GM12801 (cell line): ENCODE data around the gene MED13.
A peak's percentile ranks its signal among the peaks of the same experiment; 100 is the strongest.

ENCODE experiments used
- CTCF ChIP-seq: IDR thresholded peaks from one replicate; pipeline ENCODE4 v1.5.1; 2011; ENCODE audit warnings: control low read depth; ENCODE audit not compliant: insufficient read length; ENCODE audit errors: extremely low read depth

The MED13 gene

GRCh38 chr17:62064791-62065563 lies at the start of gene MED13:
Gene MED13, minus strand, starts transcription at chr17:62065278. Its CDS starts 73 bp downstream, at chr17:62065205.
- TF ChIP-seq CTCF, result no peak

GRCh38 chr17:62112229-62112628 lies 47.2 kb upstream of the MED13 start:
- no peak for TF ChIP-seq CTCF

- no peak for TF ChIP-seq CTCF
These were observed 46.6 kb upstream of the MED13 start for GRCh38 chr17:62111562-62112171.

- no peak for TF ChIP-seq CTCF
These were observed 45.9 kb upstream of the MED13 start for GRCh38 chr17:62110923-62111484.

DNA sequence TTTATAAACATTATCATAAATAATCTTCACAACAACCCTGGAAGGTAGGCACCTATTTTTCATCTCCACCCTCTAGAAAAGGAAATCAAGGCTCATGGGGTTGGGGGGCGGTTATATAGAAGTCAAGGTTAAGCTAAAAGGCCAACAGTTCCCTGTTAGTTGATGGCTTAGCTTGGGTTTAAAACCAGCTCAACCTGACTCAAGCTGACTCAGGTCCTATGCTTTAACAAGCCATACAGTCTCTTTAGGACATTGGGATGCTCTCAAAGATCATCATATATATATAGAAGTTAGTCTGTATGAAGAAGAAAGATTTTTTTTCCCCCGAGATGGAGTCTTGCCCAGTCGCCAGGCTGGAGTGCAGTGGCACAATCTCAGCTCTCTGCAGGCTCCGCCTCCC lies 44.8 kb upstream of the MED13 start:
- no peak for TF ChIP-seq CTCF

DNA sequence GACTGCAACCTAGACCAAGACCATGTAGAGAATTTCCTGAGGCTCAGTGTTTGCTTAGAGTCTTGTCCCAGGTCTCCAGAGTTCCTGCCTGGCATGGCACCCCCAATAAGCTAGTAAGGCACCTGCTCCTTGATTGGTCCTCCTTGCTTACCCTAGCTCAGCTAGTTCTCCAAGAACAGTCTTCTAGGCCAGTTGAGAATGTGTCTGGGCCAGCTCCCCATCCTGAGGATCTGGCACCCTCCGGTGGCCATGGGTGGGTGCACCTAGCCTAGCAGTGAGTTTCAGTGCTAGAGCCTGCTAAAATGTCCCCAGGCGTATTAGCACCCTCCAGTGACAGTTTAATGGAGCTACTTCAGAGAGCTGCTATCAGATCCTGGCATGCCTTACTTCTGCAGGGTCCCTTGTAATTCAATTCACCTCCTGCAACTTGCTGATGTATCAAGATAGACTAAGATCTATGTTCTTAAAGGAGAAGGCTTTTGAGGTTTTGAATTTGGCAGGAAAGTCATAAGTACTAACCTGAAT lies 44.4 kb upstream of the MED13 start:
- TF ChIP-seq CTCF, result peak; percentile 89

GRCh38 chr17:62105861-62106260 lies 40.8 kb upstream of the MED13 start:
- no peak for TF ChIP-seq CTCF
